B cell (primary cell): ENCODE data around the gene RHCE.
"Not testable (repeated sequence)": the region's sequence is repeated elsewhere in the genome, so short reads cannot be mapped to it uniquely, and the experiment has no call there.

Experiments used
- EZH2 ChIP-seq: IDR thresholded peaks from 2 replicates; pipeline ENCODE4 v1.6.1; 2012; ENCODE audit warnings: borderline replicate concordance, low read depth, mild to moderate bottlenecking, moderate library complexity, low read length; ENCODE audit not compliant: insufficient read depth, poor library complexity, severe bottlenecking
- TF ChIP-seq, protein P1 (sequence below): fragments of 200-600 bp; IDR thresholded peaks from one replicate; pipeline ENCODE4 v1.8.0; 2022; ENCODE audit warnings: antibody characterized with exemption, mild to moderate bottlenecking

DNA sequence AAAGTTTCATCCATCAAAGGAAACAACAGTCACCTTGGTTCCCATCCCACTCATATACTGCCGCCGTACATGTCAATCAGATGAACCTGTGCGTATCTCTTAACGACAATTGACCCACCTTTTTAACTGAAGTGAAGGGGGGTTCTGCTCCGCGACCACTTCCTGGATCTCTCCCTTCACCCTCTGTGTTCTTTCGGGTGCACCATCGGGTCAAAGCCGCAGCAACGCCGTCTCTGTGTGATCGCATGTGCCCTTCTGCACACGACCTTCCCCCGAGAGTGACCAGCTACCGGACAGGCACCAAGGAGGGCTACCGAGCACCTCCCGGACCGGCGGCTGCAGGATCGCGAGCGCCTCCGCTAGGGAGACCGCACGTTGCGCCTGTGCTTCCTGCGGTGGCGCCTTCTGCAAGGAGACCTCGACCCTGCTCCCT, 83.7 kb downstream of the RHCE start:
- not testable (repeated sequence) for TF ChIP-seq EZH2
- TF ChIP-seq, protein P1, sequence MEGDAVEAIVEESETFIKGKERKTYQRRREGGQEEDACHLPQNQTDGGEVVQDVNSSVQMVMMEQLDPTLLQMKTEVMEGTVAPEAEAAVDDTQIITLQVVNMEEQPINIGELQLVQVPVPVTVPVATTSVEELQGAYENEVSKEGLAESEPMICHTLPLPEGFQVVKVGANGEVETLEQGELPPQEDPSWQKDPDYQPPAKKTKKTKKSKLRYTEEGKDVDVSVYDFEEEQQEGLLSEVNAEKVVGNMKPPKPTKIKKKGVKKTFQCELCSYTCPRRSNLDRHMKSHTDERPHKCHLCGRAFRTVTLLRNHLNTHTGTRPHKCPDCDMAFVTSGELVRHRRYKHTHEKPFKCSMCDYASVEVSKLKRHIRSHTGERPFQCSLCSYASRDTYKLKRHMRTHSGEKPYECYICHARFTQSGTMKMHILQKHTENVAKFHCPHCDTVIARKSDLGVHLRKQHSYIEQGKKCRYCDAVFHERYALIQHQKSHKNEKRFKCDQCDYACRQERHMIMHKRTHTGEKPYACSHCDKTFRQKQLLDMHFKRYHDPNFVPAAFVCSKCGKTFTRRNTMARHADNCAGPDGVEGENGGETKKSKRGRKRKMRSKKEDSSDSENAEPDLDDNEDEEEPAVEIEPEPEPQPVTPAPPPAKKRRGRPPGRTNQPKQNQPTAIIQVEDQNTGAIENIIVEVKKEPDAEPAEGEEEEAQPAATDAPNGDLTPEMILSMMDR = not testable (repeated sequence)
